ENCODE measurements around the gene TBC1D21.

The TBC1D21 gene

GRCh38 chr15:73889053-73889761 lies 15.8 kb downstream of the TBC1D21 start (continued):
- TF ChIP-seq, protein P1, sequence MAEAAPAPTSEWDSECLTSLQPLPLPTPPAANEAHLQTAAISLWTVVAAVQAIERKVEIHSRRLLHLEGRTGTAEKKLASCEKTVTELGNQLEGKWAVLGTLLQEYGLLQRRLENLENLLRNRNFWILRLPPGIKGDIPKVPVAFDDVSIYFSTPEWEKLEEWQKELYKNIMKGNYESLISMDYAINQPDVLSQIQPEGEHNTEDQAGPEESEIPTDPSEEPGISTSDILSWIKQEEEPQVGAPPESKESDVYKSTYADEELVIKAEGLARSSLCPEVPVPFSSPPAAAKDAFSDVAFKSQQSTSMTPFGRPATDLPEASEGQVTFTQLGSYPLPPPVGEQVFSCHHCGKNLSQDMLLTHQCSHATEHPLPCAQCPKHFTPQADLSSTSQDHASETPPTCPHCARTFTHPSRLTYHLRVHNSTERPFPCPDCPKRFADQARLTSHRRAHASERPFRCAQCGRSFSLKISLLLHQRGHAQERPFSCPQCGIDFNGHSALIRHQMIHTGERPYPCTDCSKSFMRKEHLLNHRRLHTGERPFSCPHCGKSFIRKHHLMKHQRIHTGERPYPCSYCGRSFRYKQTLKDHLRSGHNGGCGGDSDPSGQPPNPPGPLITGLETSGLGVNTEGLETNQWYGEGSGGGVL (tag by site-specific recombination; IDR thresholded peaks at IDR 0.05) = no peak
- TF ChIP-seq KLF10 (tag by site-specific recombination; IDR thresholded peaks at IDR 0.05) (no peak), KLF8 (tag by site-specific recombination; IDR thresholded peaks at IDR 0.05) (no peak), ZNF324 (tag by site-specific recombination; IDR thresholded peaks at IDR 0.05) (no peak), SALL2 (tag by site-specific recombination; IDR thresholded peaks at IDR 0.05; ENCODE audit: borderline replicate concordance) (no peak), ZNF350 (tag by site-specific recombination; IDR thresholded peaks at IDR 0.05) (no peak), HOXC10 (CRISPR knock-in tag; IDR thresholded peaks at IDR 0.05) (no peak), ZNF560 (tag by site-specific recombination; IDR thresholded peaks at IDR 0.05; ENCODE audit: borderline replicate concordance) (no peak)
- TF ChIP-seq, protein P2, sequence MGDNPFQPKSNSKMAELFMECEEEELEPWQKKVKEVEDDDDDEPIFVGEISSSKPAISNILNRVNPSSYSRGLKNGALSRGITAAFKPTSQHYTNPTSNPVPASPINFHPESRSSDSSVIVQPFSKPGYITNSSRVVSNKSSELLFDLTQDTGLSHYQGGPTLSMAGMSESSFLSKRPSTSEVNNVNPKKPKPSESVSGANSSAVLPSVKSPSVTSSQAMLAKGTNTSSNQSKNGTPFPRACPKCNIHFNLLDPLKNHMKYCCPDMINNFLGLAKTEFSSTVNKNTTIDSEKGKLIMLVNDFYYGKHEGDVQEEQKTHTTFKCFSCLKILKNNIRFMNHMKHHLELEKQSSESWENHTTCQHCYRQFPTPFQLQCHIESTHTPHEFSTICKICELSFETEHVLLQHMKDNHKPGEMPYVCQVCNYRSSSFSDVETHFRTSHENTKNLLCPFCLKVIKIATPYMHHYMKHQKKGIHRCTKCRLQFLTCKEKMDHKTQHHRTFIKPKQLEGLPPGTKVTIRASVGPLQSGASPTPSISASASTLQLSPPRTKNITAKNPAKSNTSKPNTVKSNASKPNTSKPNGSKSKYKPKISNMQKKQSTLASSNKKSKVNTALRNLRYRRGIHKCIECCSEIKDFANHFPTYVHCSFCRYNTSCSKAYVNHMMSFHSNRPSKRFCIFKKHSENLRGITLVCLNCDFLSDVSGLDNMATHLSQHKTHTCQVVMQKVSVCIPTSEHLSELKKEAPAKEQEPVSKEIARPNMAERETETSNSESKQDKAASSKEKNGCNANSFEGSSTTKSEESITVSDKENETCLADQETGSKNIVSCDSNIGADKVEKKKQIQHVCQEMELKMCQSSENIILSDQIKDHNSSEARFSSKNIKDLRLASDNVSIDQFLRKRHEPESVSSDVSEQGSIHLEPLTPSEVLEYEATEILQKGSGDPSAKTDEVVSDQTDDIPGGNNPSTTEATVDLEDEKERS (tag by site-specific recombination; IDR thresholded peaks at IDR 0.05) = no peak

DNA sequence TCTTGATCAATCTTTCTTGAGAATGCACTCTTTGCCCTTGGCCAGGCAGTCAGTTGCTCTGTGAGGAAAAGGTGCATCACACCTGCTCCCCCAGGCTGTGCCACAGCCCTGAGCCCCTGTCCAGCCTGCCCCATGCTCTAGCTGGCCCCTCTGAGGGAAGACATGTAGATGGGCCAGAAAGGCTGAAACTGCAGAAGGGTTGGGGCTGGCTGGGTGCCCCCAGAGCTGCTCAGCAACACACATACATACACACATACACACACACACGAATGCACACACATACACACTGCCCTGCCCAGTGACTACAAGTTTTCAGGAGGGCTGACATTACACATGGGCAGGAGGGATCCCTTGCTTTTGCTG lies 16.4 kb downstream of the TBC1D21 start:
- H3K36me3 ChIP-seq (ENCODE audit: control insufficient read depth in 2 of 2, insufficient read depth in 1 of 2, low read length in 2 of 2) = no peaks in the 10 kb centered on the region
- no peak overlapping the region for H3K4me3 ChIP-seq (ENCODE audit: low read depth, low read length)
- CTCF ChIA-PET = interaction anchor here (0.6 to 3.9 kb wide), 6 partner anchors 7 to 973 kb away, joined by 3 to 24 read pairs (median 6); partner anchors contain the start of gene TBC1D21
- no peak overlapping the region for H3K27ac ChIP-seq (ENCODE audit: extremely low read depth, low read depth, low read length)
- no peaks in the 10 kb centered on the region for H3K4me1 ChIP-seq (ENCODE audit: control insufficient read depth, insufficient read depth, low read length)
- no peaks in the 10 kb centered on the region for H3K9me3 ChIP-seq (ENCODE audit: control insufficient read depth, insufficient read depth, low read depth, low read length)
- POLR2A ChIA-PET = no interaction called here
- TF ChIP-seq KLF9 (tag by site-specific recombination; IDR thresholded peaks at IDR 0.05; ENCODE audit: low read depth) (no peak), ZNF175 (tag by site-specific recombination; IDR thresholded peaks at IDR 0.05) (no peak), ZNF548 (tag by site-specific recombination; IDR thresholded peaks at IDR 0.05) (no peak), ZNF544 (tag by site-specific recombination; IDR thresholded peaks at IDR 0.05) (no peak), ZNF555 (tag by site-specific recombination; conservative IDR thresholded peaks at IDR 0.05) (no peak)
- TF ChIP-seq, protein P3, sequence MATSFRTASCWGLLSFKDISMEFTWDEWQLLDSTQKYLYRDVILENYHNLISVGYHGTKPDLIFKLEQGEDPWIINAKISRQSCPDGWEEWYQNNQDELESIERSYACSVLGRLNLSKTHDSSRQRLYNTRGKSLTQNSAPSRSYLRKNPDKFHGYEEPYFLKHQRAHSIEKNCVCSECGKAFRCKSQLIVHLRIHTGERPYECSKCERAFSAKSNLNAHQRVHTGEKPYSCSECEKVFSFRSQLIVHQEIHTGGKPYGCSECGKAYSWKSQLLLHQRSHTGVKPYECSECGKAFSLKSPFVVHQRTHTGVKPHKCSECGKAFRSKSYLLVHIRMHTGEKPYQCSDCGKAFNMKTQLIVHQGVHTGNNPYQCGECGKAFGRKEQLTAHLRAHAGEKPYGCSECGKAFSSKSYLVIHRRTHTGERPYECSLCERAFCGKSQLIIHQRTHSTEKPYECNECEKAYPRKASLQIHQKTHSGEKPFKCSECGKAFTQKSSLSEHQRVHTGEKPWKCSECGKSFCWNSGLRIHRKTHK (tag by site-specific recombination; IDR thresholded peaks at IDR 0.05) = no peak
- TF ChIP-seq, protein P4, sequence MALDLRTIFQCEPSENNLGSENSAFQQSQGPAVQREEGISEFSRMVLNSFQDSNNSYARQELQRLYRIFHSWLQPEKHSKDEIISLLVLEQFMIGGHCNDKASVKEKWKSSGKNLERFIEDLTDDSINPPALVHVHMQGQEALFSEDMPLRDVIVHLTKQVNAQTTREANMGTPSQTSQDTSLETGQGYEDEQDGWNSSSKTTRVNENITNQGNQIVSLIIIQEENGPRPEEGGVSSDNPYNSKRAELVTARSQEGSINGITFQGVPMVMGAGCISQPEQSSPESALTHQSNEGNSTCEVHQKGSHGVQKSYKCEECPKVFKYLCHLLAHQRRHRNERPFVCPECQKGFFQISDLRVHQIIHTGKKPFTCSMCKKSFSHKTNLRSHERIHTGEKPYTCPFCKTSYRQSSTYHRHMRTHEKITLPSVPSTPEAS (tag by site-specific recombination; IDR thresholded peaks at IDR 0.05) = 0 out of 2 replicates have a peak, but pooled peaks have one; percentile 41
- TF ChIP-seq, protein P5, sequence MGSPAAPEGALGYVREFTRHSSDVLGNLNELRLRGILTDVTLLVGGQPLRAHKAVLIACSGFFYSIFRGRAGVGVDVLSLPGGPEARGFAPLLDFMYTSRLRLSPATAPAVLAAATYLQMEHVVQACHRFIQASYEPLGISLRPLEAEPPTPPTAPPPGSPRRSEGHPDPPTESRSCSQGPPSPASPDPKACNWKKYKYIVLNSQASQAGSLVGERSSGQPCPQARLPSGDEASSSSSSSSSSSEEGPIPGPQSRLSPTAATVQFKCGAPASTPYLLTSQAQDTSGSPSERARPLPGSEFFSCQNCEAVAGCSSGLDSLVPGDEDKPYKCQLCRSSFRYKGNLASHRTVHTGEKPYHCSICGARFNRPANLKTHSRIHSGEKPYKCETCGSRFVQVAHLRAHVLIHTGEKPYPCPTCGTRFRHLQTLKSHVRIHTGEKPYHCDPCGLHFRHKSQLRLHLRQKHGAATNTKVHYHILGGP (tag by site-specific recombination; IDR thresholded peaks at IDR 0.05) = no peak

Measured in HEK293 (cell line).